B cell (primary cell): ENCODE data around the gene ZIC4. TPM values are rescaled to one million over a fixed set of nuclear protein-coding genes. Genes with fewer than 3 reads are reported as not detected.

Source experiments
- ATAC-seq: fragments of 200-7000 bp; cut with Tn5 transposase; one replicate; pipeline ENCODE4 v1.10.0; 2021; ENCODE audit warnings: low read depth, mild to moderate bottlenecking, moderate number of reproducible peaks, moderate library complexity
- CTCF ChIA-PET: fragments of 350-600 bp; sonication (Branson Sonifier 250); formaldehyde crosslinking; loops from one replicate; lab custom pipeline; 2021; ENCODE audit warnings: antibody characterized with exemption, inconsistent platforms; lab: Charles Lee
- POLR2A ChIA-PET: fragments of 350-600 bp; sonication (Branson Sonifier 250); formaldehyde crosslinking; loops from one replicate; lab custom pipeline; 2021; ENCODE audit warnings: antibody characterized with exemption; lab: Charles Lee
- DNase-seq: peaks from one replicate; pipeline ENCODE4 v3.0.0; 2013
- H2AFZ ChIP-seq: 2 replicates; pipeline ENCODE4 v1.6.1; 2012; ENCODE audit warnings: mild to moderate bottlenecking, low read depth, low read length; ENCODE audit not compliant: insufficient read depth, poor library complexity, severe bottlenecking
- H3K27ac ChIP-seq, 2 donors: 1 replicate in 1 of 2; 2 replicates in 1 of 2; pipeline ENCODE4 v1.5.1; 2012 to 2013; ENCODE audit warnings: low read length in 2 of 2, mild to moderate bottlenecking in 2 of 2, moderate library complexity in 1 of 2
- H3K27me3 ChIP-seq, 4 experiments: fragments of 200-600 bp in 1 of 4; sonication (generic) in 1 of 4; replicated peaks in 1 of 4; 1 replicate in 2 of 4; 2 replicates in 2 of 4; pipeline versions ENCODE4 v1.6.1 to v1.7.0; 2013 to 2016; ENCODE audit warnings: low read length in 3 of 4, mild to moderate bottlenecking in 2 of 4, mixed read lengths in 1 of 4, moderate library complexity in 1 of 4; ENCODE audit not compliant: insufficient read depth in 4 of 4, control insufficient read depth in 3 of 4; ENCODE audit errors: control extremely low read depth in 1 of 4
- H3K36me3 ChIP-seq, 2 experiments: replicated peaks in 1 of 2; 1 replicate in 1 of 2; 2 replicates in 1 of 2; pipeline versions ENCODE4 v1.6.1 to v1.7.1; 2013; ENCODE audit warnings: low read length in 1 of 2; ENCODE audit not compliant: insufficient read depth in 2 of 2, control insufficient read depth in 1 of 2; ENCODE audit errors: control extremely low read depth in 1 of 2, extremely low read depth in 1 of 2
- H3K4me1 ChIP-seq, 2 donors: fragments of 200-600 bp in 1 of 2; sonication (generic) in 1 of 2; 1 replicate in 1 of 2; 2 replicates in 1 of 2; pipeline versions ENCODE4 v1.5.1 to v1.6.1; 2013 to 2017; ENCODE audit warnings: low read length in 2 of 2; ENCODE audit not compliant: control insufficient read depth in 2 of 2, insufficient read depth in 2 of 2
- H3K4me2 ChIP-seq: replicated peaks from 2 replicates; pipeline ENCODE3; 2012; ENCODE audit warnings: mild to moderate bottlenecking, low read depth, low read length; ENCODE audit not compliant: poor library complexity, severe bottlenecking
- H3K4me3 ChIP-seq, 5 experiments: fragments of 200-600 bp in 1 of 5; sonication (generic) in 1 of 5; 1 replicate in 3 of 5; 2 replicates in 2 of 5; pipeline versions ENCODE4 v1.5.1 to v1.7.0; 2011 to 2016; ENCODE audit warnings: low read length in 4 of 5, mild to moderate bottlenecking in 4 of 5, low read depth in 2 of 5, control low read depth in 1 of 5, moderate library complexity in 1 of 5; ENCODE audit not compliant: insufficient read depth in 1 of 5; ENCODE audit errors: control extremely low read depth in 1 of 5, extremely low read depth in 1 of 5
- H3K79me2 ChIP-seq: fragments of 200-600 bp; sonication (generic); one replicate; pipeline ENCODE4 v1.6.0; 2016; ENCODE audit warnings: low read length; ENCODE audit not compliant: control insufficient read depth, insufficient read depth
- H3K9ac ChIP-seq: fragments of 200-600 bp; sonication (generic); 2 replicates; pipeline ENCODE4 v1.6.1; 2017; ENCODE audit warnings: mild to moderate bottlenecking, low read length, moderate library complexity
- H3K9me3 ChIP-seq, 3 donors: one replicate each; pipeline versions ENCODE4 v1.6.1 to v1.7.1; 2013; ENCODE audit warnings: low read length in 2 of 3; ENCODE audit not compliant: control insufficient read depth in 2 of 3, insufficient read depth in 1 of 3; ENCODE audit errors: control extremely low read depth in 1 of 3
- H4K20me1 ChIP-seq: 2 replicates; pipeline ENCODE4 v1.6.0; 2012; ENCODE audit warnings: mild to moderate bottlenecking, low read length; ENCODE audit not compliant: insufficient read depth, control insufficient read depth, poor library complexity, severe bottlenecking
- H3K27ac Mint-ChIP-seq: one replicate; pipeline ENCODE4 v1.8.0; 2021; ENCODE audit warnings: mixed read lengths
- H3K27me3 Mint-ChIP-seq: one replicate; pipeline ENCODE4 v1.8.0; 2021; ENCODE audit warnings: mixed read lengths
- H3K4me1 Mint-ChIP-seq: one replicate; pipeline ENCODE4 v1.8.0; 2021; ENCODE audit warnings: mixed read lengths
- H3K4me3 Mint-ChIP-seq: one replicate; pipeline ENCODE4 v1.8.0; 2021; ENCODE audit warnings: mixed read lengths
- H3K9me3 Mint-ChIP-seq: one replicate; pipeline ENCODE4 v1.8.0; 2022; ENCODE audit warnings: mixed read lengths; ENCODE audit not compliant: insufficient read depth
- EZH2 ChIP-seq: IDR thresholded peaks from 2 replicates; pipeline ENCODE4 v1.6.1; 2012; ENCODE audit warnings: borderline replicate concordance, low read depth, mild to moderate bottlenecking, moderate library complexity, low read length; ENCODE audit not compliant: insufficient read depth, poor library complexity, severe bottlenecking
- WGBS: methylation state at CpG from one replicate; pipeline ENCODE4 v1.1.5; 2013; ENCODE audit warnings: missing lambda C conversion rate; ENCODE audit not compliant: insufficient coverage; 5-methylcytosine and 5-hydroxymethylcytosine counted together
- intact Hi-C: fragments of 100-400 bp; cut with micrococcal nuclease; formaldehyde crosslinking; loops from one replicate; pipeline ENCODE4 v1.10.0; 2022
- polyA minus RNA-seq: library from RNA; depleted of rRNA, polyadenylated mRNA; stranded (reverse); fragments of >200 nt; gene quantifications from 2 replicates; pipeline ENCODE4 v1.2.3, GENCODE V29; 2012
- polyA plus RNA-seq: library from polyadenylated mRNA; depleted of rRNA; stranded (reverse); fragments of >200 nt; gene quantifications from 2 replicates; pipeline ENCODE4 v1.2.3, GENCODE V29; 2012
- total RNA-seq, 2 donors: library from RNA; stranded (reverse); fragments of 120-200 nt in 1 of 2; gene quantifications; 1 replicate in 1 of 2; 2 replicates in 1 of 2; pipeline versions ENCODE4 v1.2.3 to v1.2.4, GENCODE V29; 2013 to 2022
- TF ChIP-seq, protein P1 (sequence below): fragments of 200-600 bp; IDR thresholded peaks from one replicate; pipeline ENCODE4 v1.8.0; 2022; ENCODE audit warnings: antibody characterized with exemption, mild to moderate bottlenecking

Gene ZIC4
- total RNA-seq (not detected in 2 replicates), polyA plus RNA-seq (not detected in 2 replicates), polyA minus RNA-seq (not detected in 2 replicates)
- 0.02 TPM for total RNA-seq (2013)

DNA sequence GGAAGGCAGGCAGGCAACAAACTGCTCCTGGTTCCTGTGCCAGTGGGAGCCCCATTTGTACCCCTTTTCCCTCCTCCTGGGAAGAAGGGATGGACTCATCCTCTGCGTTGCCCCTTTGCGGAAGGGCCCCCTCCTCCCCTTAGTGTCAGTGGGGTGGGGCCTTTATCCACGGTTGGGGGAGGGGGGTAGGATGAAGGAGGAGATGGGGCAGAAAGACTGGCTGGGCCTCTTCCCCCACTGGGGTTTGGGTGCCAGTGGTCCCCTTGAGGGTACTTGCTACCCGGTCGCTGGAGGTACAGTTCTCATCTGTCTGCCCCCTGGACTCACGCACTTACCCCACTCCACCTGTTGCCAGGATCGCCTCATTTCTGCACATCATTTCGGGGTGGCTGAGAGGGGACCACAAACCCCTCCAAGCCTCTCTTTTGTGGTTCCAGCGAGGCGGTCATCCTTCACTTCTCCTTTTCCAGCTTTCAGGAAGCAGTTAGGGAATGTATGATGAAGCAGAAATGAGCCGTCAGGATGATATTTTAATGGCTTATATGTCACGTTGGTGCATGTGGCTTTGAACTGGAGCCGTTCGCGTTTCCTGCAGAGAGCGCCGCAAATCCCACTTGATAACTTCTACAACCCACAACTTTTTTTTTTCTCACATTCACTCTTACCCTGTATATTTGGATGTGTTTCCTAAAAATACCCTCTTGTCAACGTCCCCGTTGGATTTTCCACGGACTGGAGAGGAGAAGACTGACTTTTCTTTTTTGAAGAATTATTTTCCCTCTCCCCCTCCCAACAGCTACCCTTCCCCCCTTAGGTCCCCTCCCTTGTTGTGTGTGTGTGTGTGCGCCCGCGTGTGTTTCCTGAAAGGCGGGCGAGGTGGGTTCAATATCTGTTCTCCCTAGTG lies at the start of gene ZIC4:
ZIC4 (minus strand) TSS at position 516 of the 904 bp plus-strand sequence. CDS start 3,746 bp downstream, outside the sequence.
- Mint-ChIP-seq H3K4me3 (no peak within 1 kb of the TSS), H3K27ac (no peak within 1 kb of the TSS), H3K27me3 (peaks cover 61% of the 10 kb centered on the region), H3K9me3 (no peaks in the 10 kb centered on the region), H3K4me1 (peaks cover 2% of the 10 kb centered on the region)
- H3K4me3 ChIP-seq: no peak within 1 kb of the TSS
- no peak within 1 kb of the TSS for H3K27ac ChIP-seq
- intact Hi-C loops: no loop called here
- H3K36me3 ChIP-seq: no peaks in the 10 kb centered on the region
- H3K9me3 ChIP-seq: peaks cover 0 to 60% (median 3%) of the 10 kb centered on the region in 3 donors
- ChIA-PET POLR2A (no interaction called here), CTCF (no interaction called here)
- no peak within 1 kb of the TSS for H2AFZ ChIP-seq
- no peaks in the 10 kb centered on the region for H3K79me2 ChIP-seq
- TF ChIP-seq, protein P1, sequence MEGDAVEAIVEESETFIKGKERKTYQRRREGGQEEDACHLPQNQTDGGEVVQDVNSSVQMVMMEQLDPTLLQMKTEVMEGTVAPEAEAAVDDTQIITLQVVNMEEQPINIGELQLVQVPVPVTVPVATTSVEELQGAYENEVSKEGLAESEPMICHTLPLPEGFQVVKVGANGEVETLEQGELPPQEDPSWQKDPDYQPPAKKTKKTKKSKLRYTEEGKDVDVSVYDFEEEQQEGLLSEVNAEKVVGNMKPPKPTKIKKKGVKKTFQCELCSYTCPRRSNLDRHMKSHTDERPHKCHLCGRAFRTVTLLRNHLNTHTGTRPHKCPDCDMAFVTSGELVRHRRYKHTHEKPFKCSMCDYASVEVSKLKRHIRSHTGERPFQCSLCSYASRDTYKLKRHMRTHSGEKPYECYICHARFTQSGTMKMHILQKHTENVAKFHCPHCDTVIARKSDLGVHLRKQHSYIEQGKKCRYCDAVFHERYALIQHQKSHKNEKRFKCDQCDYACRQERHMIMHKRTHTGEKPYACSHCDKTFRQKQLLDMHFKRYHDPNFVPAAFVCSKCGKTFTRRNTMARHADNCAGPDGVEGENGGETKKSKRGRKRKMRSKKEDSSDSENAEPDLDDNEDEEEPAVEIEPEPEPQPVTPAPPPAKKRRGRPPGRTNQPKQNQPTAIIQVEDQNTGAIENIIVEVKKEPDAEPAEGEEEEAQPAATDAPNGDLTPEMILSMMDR: no peak
- no peak for TF ChIP-seq EZH2
- no peak for ATAC-seq
- no peaks in the 10 kb centered on the region for H4K20me1 ChIP-seq
- DNase-seq: no peak
- no peak within 1 kb of the TSS for H3K4me2 ChIP-seq
- 0% methylated on average over 3 of the region's 25 CpGs for WGBS
- peaks cover 0 to 73% (median 58%) of the 10 kb centered on the region in 4 experiments for H3K27me3 ChIP-seq
- peaks cover 12 to 15% of the 10 kb centered on the region in 2 donors for H3K4me1 ChIP-seq
- H3K9ac ChIP-seq: no peak within 1 kb of the TSS

DNA sequence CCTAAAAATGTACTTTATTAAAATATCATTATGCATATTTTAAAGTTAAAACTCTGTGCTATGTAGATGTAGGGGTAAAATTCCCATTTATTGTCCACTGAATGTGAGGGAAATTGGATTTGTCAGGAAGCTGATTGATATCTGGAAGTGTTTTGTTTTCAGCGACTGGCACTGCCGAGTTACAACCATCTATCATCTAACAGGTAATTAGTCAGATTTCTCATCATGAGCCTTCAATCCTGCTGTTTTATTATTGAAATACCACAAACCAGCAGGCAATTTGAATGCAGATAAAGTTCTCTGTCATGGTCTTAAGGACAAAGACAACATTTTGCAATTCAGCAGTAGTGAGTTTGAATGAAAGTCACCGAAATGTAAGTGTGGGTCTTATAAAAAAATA lies 43.3 kb upstream of the ZIC4 start:
- H3K4me1 ChIP-seq: no peaks in the 10 kb centered on the region
- H3K27me3 Mint-ChIP-seq: no peaks in the 10 kb centered on the region
- H3K79me2 ChIP-seq: no peaks in the 10 kb centered on the region
- ChIA-PET CTCF (no interaction called here), POLR2A (no interaction called here)
- no peaks in the 10 kb centered on the region for H3K9me3 Mint-ChIP-seq
- H3K27ac Mint-ChIP-seq: no peak overlapping the region
- H3K9me3 ChIP-seq: no peaks in the 10 kb centered on the region
- no peak for ATAC-seq
- no peaks in the 10 kb centered on the region for H3K36me3 ChIP-seq
- H3K4me2 ChIP-seq: no peak overlapping the region
- H2AFZ ChIP-seq: no peak overlapping the region
- intact Hi-C loops: no loop called here
- no peaks in the 10 kb centered on the region for H4K20me1 ChIP-seq
- H3K27me3 ChIP-seq: no peaks in the 10 kb centered on the region
- no peak overlapping the region for H3K27ac ChIP-seq
- no peak for DNase-seq
- no peak overlapping the region for H3K9ac ChIP-seq
- H3K4me3 Mint-ChIP-seq: no peak overlapping the region
- TF ChIP-seq, protein P1: no peak
- no peak for TF ChIP-seq EZH2
- no CpG with 5 or more reads among the region's 3 CpGs for whole genome bisulfite sequencing
- no peak overlapping the region for H3K4me3 ChIP-seq
- H3K4me1 Mint-ChIP-seq: no peaks in the 10 kb centered on the region
